ENCODE measurements around the gene JAZF1.

DNA sequence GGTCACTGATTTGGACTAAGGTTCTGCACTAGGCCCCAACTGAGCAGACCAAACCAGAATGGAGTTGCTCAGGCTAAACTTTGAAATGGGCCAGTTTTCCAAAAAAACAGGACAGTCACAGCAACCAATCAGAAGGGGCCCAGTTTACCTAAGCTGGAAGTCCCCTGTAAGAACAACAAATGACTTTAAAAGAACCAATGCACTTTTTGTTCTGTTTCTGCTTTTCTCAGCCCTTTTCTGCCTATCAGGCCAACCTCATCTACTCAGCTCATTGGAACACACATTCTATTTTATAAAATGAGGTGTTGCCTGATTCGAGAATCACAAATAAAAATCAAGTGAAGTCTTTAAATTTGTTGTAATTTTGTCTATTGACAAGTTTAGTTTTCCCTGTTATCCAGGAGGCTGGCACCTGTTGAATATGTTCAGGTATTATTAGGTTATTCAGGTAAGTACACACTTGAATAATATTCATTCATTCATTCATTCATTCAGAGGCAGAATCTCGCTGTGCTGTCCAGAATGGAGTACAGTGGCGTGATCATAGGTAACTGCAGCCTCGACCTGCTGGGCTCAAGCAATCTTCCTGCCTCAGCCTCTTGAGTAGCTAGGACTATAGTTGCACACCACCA lies 271.9 kb downstream of the JAZF1 start:
- TF ChIP-seq, protein P1, sequence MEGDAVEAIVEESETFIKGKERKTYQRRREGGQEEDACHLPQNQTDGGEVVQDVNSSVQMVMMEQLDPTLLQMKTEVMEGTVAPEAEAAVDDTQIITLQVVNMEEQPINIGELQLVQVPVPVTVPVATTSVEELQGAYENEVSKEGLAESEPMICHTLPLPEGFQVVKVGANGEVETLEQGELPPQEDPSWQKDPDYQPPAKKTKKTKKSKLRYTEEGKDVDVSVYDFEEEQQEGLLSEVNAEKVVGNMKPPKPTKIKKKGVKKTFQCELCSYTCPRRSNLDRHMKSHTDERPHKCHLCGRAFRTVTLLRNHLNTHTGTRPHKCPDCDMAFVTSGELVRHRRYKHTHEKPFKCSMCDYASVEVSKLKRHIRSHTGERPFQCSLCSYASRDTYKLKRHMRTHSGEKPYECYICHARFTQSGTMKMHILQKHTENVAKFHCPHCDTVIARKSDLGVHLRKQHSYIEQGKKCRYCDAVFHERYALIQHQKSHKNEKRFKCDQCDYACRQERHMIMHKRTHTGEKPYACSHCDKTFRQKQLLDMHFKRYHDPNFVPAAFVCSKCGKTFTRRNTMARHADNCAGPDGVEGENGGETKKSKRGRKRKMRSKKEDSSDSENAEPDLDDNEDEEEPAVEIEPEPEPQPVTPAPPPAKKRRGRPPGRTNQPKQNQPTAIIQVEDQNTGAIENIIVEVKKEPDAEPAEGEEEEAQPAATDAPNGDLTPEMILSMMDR (IDR thresholded peaks at IDR 0.05; ENCODE audit: insufficient read depth, low read length) = no peak
- TF ChIP-seq SPI1 (IDR thresholded peaks at IDR 0.05; ENCODE audit: borderline replicate concordance, low read depth) (no peak), GABPA (IDR thresholded peaks at IDR 0.05; ENCODE audit: low read depth) (no peak), POLR2AphosphoS5 (IDR thresholded peaks at IDR 0.05; ENCODE audit: low read depth) (no peak)
- TF ChIP-seq, protein P2, sequence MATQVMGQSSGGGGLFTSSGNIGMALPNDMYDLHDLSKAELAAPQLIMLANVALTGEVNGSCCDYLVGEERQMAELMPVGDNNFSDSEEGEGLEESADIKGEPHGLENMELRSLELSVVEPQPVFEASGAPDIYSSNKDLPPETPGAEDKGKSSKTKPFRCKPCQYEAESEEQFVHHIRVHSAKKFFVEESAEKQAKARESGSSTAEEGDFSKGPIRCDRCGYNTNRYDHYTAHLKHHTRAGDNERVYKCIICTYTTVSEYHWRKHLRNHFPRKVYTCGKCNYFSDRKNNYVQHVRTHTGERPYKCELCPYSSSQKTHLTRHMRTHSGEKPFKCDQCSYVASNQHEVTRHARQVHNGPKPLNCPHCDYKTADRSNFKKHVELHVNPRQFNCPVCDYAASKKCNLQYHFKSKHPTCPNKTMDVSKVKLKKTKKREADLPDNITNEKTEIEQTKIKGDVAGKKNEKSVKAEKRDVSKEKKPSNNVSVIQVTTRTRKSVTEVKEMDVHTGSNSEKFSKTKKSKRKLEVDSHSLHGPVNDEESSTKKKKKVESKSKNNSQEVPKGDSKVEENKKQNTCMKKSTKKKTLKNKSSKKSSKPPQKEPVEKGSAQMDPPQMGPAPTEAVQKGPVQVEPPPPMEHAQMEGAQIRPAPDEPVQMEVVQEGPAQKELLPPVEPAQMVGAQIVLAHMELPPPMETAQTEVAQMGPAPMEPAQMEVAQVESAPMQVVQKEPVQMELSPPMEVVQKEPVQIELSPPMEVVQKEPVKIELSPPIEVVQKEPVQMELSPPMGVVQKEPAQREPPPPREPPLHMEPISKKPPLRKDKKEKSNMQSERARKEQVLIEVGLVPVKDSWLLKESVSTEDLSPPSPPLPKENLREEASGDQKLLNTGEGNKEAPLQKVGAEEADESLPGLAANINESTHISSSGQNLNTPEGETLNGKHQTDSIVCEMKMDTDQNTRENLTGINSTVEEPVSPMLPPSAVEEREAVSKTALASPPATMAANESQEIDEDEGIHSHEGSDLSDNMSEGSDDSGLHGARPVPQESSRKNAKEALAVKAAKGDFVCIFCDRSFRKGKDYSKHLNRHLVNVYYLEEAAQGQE (IDR thresholded peaks at IDR 0.05; ENCODE audit: insufficient replicate concordance, low read depth) = no peak

Data from HL-60 (cell line).